ENCODE results near the gene KIF15. TPM values are rescaled to one million over a fixed set of nuclear protein-coding genes. Genes with fewer than 3 reads are reported as not detected.

Gene KIF15
- polyA plus RNA-seq, 3 donors: 0.15 to 0.16 TPM; not detected in 1

DNA sequence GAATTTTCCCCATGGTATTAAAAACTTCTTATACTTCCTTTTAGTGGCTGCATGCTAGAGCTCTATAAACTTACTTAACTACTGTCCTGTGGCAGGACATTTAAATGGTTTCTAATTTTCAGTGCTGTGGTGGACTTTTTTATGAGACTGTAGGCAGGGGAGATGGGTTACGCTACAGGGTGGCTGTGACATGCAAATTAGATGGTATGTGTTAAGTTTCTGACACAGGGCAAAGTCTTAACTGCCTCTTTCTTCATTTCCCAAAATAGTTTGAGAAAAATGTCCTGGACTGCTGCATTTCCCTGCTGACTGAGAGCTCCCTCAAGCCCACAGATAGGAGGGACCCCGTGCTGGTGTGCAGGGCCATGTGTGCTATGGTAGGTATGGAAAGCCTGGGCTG lies 134.8 kb downstream of the KIF15 start:
- Histone ChIP-seq H2AFZ (ENCODE audit: insufficient read depth, low read depth, low read length, poor library complexity, severe bottlenecking) (no peak overlapping the region), H3K79me2 (ENCODE audit: insufficient read depth, low read length) (no peaks in the 10 kb centered on the region), H3K4me1 (ENCODE audit: control insufficient read depth in 1 of 2, insufficient read depth in 2 of 2, low read length in 2 of 2) (no peaks in the 10 kb centered on the region), H3K36me3 (replicated peaks in 1 of 2; ENCODE audit: control insufficient read depth in 1 of 2, insufficient read depth in 2 of 2, low read length in 2 of 2) (no peaks in the 10 kb centered on the region), H4K20me1 (ENCODE audit: insufficient read depth, low read length) (no peaks in the 10 kb centered on the region), H3K4me3 (replicated peaks in 1 of 3; ENCODE audit: low read depth in 2 of 3, low read length in 3 of 3) (no peak overlapping the region), H3K9ac (ENCODE audit: insufficient read depth, low read length, poor library complexity, severe bottlenecking) (peak overlapping the region; percentile 12), H3K27me3 (ENCODE audit: control insufficient read depth in 2 of 2, insufficient read depth in 2 of 2, low read length in 2 of 2) (no peaks in the 10 kb centered on the region), H3K4me2 (replicated peaks; ENCODE audit: extremely low read depth, low read length, poor library complexity, severe bottlenecking) (no peak overlapping the region), H3K9me3 (replicated peaks in 1 of 2; ENCODE audit: control insufficient read depth in 1 of 2, insufficient read depth in 1 of 2, low read length in 2 of 2) (no peaks in the 10 kb centered on the region), H3K27ac (ENCODE audit: low read depth in 1 of 2, low read length in 2 of 2) (no peak overlapping the region)
- intact Hi-C loops (cut with micrococcal nuclease): no loop called here
- Mint-ChIP-seq H3K9me3 (peaks cover 0 to 2% (median 0%) of the 10 kb centered on the region in 7 donors), H3K27me3 (ENCODE audit: low read depth in 3 of 3) (peaks cover 0 to 8% (median 5%) of the 10 kb centered on the region in 3 donors), H3K27ac (no peak overlapping the region), H3K36me3 (no peaks in the 10 kb centered on the region), H3K4me1 (no peaks in the 10 kb centered on the region), H3K4me3 (no peak overlapping the region)
- TF ChIP-seq CTCF (IDR thresholded peaks at IDR 0.05): no peak
- WGBS (ENCODE audit: insufficient coverage): 83% methylated on average over 1 of the region's 2 CpGs
- no peak for DNase-seq

- intact Hi-C loops (cut with micrococcal nuclease): no loop called here
- H3K27ac Mint-ChIP-seq: peak overlapping the region in 1 of 7 donors; percentile 34
- H3K4me2 ChIP-seq (replicated peaks; ENCODE audit: extremely low read depth, low read length, poor library complexity, severe bottlenecking): no peak overlapping the region
These were observed 138.2 kb downstream of the KIF15 start for GRCh38 chr3:44899683-44900367.

More at GRCh38 chr3:44899683-44900367, 138.2 kb downstream of the KIF15 start:
- TF ChIP-seq CTCF (IDR thresholded peaks at IDR 0.05): no peak
- no peaks in the 10 kb centered on the region for H3K79me2 ChIP-seq (ENCODE audit: insufficient read depth, low read length)
- no peaks in the 10 kb centered on the region for H3K9me3 ChIP-seq (replicated peaks in 1 of 2; ENCODE audit: control insufficient read depth in 1 of 2, insufficient read depth in 1 of 2, low read length in 2 of 2)
- Mint-ChIP-seq H3K4me1 (no peaks in the 10 kb centered on the region), H3K27me3 (ENCODE audit: low read depth in 3 of 3) (peaks cover 0 to 10% (median 5%) of the 10 kb centered on the region in 3 donors), H3K9me3 (peaks cover 0 to 2% (median 0%) of the 10 kb centered on the region in 7 donors), H3K36me3 (no peaks in the 10 kb centered on the region), H3K4me3 (no peak overlapping the region)
- DNase-seq: no peak
- no peak overlapping the region for H2AFZ ChIP-seq (ENCODE audit: insufficient read depth, low read depth, low read length, poor library complexity, severe bottlenecking)
- H3K27ac ChIP-seq (ENCODE audit: low read depth in 1 of 2, low read length in 2 of 2): no peak overlapping the region
- H4K20me1 ChIP-seq (ENCODE audit: insufficient read depth, low read length): no peaks in the 10 kb centered on the region
- H3K4me1 ChIP-seq (ENCODE audit: control insufficient read depth in 1 of 2, insufficient read depth in 2 of 2, low read length in 2 of 2): no peaks in the 10 kb centered on the region
- H3K4me3 ChIP-seq (replicated peaks in 1 of 3; ENCODE audit: low read depth in 2 of 3, low read length in 3 of 3): no peak overlapping the region
- no peaks in the 10 kb centered on the region for H3K36me3 ChIP-seq (replicated peaks in 1 of 2; ENCODE audit: control insufficient read depth in 1 of 2, insufficient read depth in 2 of 2, low read length in 2 of 2)
- H3K9ac ChIP-seq (ENCODE audit: insufficient read depth, low read length, poor library complexity, severe bottlenecking): no peak overlapping the region
- 93% methylated on average over 5 of the region's 13 CpGs for WGBS (ENCODE audit: insufficient coverage)
- no peaks in the 10 kb centered on the region for H3K27me3 ChIP-seq (ENCODE audit: control insufficient read depth in 2 of 2, insufficient read depth in 2 of 2, low read length in 2 of 2)
